Activated gamma-delta T cell treated with Interleukin-2 at 50 U/mL for 16 hours (primary cell): ENCODE data around the gene IFT81.
"Not testable (repeated sequence)": the region's sequence is repeated elsewhere in the genome, so short reads cannot be mapped to it uniquely, and the experiment has no call there.

Source experiments
- DNase-seq: peaks from one replicate; pipeline ENCODE4 v3.0.0-alpha.2; 2020

IFT81 gene

GRCh38 chr12:110211639-110212536, 87.7 kb downstream of the IFT81 start:
- not testable (repeated sequence) for DNase-seq

- no peak for DNase-seq
Observed at GRCh38 chr12:110217996-110218674, 94.0 kb downstream of the IFT81 start.

GRCh38 chr12:110222027-110222426, 97.9 kb downstream of the IFT81 start:
- DNase-seq, result no peak

GRCh38 chr12:110222433-110222832, 98.3 kb downstream of the IFT81 start:
- no peak for DNase-seq

DNA sequence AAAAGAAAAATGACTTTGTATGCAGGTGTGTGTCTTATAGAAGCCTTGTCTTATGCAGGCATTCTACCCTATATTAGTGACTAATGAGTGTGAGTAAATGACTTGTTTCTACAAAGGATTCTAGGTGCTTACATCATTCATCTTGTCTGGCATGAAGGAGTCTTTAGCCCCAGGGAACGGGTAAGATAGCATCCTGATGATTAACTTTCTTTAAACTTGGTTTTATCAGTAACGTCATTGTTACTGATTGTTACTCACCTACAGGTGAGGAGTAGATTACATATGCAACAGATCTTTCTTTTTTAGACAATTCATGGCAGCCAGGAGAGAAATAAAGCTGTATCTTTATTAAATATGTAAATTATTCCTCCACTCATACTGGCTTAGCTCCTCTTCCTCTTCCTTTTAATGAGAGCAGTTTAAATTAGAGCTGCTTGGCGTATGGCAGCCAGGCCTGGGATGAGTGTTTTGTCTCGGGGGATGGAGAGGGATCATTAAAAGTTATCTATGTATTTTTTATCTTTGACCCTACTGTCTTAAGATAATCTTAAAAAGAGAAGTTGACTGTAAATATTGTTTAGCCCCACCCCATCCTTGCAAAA, 99.7 kb downstream of the IFT81 start:
- no peak for DNase-seq

DNA sequence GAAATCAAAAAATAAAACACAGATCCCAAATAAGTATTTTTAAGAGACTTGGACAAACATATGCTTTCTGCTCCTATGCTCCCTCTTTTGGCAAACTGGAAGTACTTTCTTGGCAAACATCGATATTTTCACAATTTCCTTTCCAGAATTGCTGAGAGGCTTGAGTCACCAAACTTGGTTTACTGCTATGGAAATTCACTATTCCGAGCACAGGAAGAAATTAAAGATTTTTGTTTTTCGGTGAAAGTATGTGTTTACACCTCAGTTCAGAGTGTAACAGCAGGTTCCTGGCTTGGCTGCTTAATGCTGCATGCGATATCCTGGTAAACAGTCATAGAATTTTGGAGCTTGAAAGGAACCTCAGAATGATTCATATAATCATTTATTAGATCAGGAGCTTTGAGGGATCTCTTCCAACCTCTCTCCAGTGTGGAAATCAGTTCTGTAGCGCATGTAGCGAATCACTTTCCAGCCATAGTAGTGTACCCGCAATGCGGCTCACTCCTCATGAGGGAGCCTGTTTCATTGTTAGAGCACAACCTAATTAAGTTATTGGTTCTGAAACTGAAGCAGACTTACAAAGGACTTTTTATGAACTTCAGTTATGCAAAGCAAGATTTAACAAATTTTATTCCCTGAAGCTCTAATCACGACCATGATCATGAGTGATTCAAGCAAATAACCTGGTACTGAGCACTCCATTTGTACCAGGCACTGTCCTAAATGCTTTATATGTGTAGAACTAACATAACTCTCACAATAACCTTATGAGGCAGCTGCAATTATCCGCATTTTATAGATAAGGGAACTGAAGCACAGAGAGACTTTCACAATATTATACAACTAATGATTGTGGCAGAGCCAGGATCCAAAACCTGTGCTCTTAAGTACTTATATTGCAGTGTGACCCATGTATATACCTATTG, 100.5 kb downstream of the IFT81 start:
- DNase-seq, result no peak

DNA sequence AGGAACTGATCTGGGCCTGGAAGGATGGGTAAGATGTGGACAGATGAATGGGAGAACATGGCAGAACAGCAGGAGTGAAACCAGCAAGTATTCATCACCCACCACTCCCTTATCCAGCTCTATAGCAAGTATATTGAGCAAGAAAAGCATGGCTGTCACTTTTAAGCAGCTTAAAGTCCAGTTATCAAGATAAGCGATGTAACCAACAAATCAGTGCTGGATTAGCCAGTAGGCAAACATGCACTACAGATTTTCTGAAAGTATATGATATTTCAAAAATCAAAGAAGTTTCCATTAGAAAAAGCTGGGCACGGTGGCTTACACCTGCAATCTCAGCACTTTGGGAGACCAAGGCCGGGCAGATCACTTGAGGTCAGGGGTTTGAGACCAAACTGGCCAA, 103.0 kb downstream of the IFT81 start:
- no peak for DNase-seq

GRCh38 chr12:110228348-110228747, 104.2 kb downstream of the IFT81 start:
- DNase-seq, result not testable (repeated sequence)

- DNase-seq, result no peak
Observed at GRCh38 chr12:110228756-110229155, 104.6 kb downstream of the IFT81 start.

- DNase-seq, result no peak
Observed at GRCh38 chr12:110229409-110229808, 105.3 kb downstream of the IFT81 start.

- DNase-seq, result no peak
Observed at GRCh38 chr12:110230655-110231054, 106.5 kb downstream of the IFT81 start.

GRCh38 chr12:110233212-110233903, 109.2 kb downstream of the IFT81 start:
- DNase-seq, result no peak

DNA sequence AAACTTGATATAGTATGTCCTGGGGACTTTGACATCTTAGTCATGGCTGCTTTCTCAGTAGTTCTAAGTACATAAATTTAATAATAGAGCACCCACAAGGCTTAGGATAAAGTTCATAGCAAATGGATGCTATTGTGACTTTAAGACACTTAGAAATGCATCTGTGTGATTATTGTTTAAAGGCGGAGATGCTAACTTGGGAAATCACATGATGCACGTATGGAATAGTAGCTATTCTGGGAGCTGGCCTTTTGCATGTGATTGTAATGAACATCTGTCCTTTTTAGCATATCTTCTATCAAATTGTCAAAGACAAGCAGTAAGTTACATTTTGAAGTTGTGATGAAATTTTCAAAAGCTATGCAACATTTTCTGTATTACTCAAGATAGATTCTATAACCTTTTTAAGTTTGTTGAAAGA, 110.2 kb downstream of the IFT81 start:
- DNase-seq, result no peak

GRCh38 chr12:110234755-110235154, 110.6 kb downstream of the IFT81 start:
- no peak for DNase-seq

DNA sequence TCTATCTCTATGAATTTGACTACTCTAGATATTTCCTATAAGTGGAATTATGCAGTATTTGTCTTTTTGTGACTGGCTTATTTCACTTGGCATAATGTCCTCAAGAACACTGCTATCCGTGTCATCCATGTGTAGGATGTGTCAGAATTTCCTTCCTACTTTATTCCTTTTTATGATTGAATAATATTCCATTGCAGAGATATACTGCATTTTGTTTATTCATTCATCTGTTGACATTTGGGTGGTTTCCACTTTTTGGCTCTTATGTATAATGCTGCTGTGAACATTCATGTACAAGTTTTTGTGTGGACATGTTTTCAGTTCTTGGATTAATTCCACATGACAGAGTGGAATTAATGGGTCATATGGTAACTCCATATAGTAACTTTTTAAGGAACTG, 111.2 kb downstream of the IFT81 start:
- DNase-seq, result no peak

- DNase-seq, result no peak
Observed at GRCh38 chr12:110243227-110243626, 119.1 kb downstream of the IFT81 start.

GRCh38 chr12:110244372-110244771, 120.2 kb downstream of the IFT81 start:
- no peak for DNase-seq

DNA sequence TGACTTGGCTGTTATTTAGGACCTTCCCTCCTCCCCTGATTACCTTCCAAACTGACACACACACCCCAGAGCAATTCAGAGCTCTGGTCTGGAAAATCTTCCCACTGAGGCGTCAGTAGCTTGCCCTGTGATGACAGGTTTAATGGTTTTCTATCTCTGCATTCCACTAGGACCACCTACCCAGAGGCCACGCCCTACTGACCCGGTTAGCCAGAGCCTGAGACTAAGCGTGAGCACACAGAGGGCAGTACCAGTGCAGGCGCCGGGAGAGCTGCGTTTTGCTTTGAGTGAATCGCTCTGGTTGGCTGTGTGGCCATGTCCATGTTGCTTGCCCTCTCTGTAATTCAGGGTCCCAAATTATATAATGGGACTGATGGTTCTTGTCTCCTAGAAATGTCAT, 120.7 kb downstream of the IFT81 start:
- DNase-seq, result no peak

- peak; percentile 32 for DNase-seq
Observed at GRCh38 chr12:110245369-110245772, 121.2 kb downstream of the IFT81 start.

DNA sequence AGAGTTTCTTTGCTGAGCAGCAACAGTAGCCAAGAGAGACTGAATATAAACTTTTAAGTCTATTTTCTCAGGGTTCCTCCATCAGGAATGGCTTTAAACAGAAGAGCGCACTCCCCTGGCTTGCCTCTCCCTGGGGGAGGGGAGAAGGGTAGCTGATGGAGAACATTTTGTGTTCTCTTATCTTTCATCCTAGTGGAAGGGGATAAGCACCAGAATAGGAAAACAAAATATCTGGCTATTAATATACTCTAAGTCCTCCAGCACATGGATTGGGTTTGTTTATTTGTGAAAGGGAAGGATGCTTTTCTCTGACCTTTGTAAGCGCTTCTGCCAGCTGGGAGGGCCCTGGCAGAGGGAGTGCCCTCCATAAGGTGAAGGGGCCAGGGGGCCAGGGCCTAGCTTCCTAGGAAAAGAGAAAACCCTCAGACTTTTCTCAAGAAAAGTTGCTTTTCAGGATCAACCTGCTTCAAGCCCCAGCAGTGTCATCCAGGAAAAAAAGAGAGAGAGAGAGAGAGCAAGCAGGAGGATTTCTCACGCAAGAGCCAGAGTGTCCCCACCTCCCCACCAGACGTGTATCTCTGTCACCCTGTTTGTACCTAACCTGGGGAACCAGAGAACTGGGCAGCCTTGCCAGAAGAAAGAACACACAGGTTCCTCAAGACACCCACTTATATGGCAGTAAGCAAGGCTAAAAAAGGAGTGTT, 122.6 kb downstream of the IFT81 start:
- DNase-seq, result no peak

- no peak for DNase-seq
Observed at GRCh38 chr12:110247340-110248095, 123.4 kb downstream of the IFT81 start.
